Dendritic cell treated with granulocyte-macrophage colony-stimulating factor and Interleukin-4, amounts not matched to agents 40 ng/mL and 50 ng/mL, for 4 days (primary cell): ENCODE measurements around the gene UNC5A.
"Not testable (repeated sequence)": the region's sequence is repeated elsewhere in the genome, so short reads cannot be mapped to it uniquely, and the experiment has no call there.

Experiments used
- H3K27ac Mint-ChIP-seq: one replicate; pipeline ENCODE4 v1.8.0; 2022; ENCODE audit warnings: mild to moderate bottlenecking, mixed read lengths
- H3K27me3 Mint-ChIP-seq: one replicate; pipeline ENCODE4 v1.8.0; 2022; ENCODE audit warnings: mild to moderate bottlenecking, mixed read lengths
- H3K36me3 Mint-ChIP-seq: one replicate; pipeline ENCODE4 v1.8.0; 2022; ENCODE audit warnings: low read depth, mixed read lengths
- H3K4me1 Mint-ChIP-seq: one replicate; pipeline ENCODE4 v1.8.0; 2022; ENCODE audit warnings: low read depth, mixed read lengths
- H3K4me3 Mint-ChIP-seq: one replicate; pipeline ENCODE4 v1.8.0; 2022; ENCODE audit warnings: mild to moderate bottlenecking, moderate library complexity, mixed read lengths
- H3K9me3 Mint-ChIP-seq: one replicate; pipeline ENCODE4 v1.8.0; 2022; ENCODE audit warnings: mixed read lengths
- intact Hi-C: fragments of 100-400 bp; cut with micrococcal nuclease; formaldehyde crosslinking; loops from one replicate; pipeline ENCODE4 v1.15.0; 2022

The UNC5A gene

GRCh38 chr5:176870110-176870591 is 59.8 kb downstream of the UNC5A start:
- H3K36me3 Mint-ChIP-seq: peaks cover 29% of the 10 kb centered on the region
- peaks cover 31% of the 10 kb centered on the region for H3K9me3 Mint-ChIP-seq
- H3K4me1 Mint-ChIP-seq: peaks cover 31% of the 10 kb centered on the region
- peaks cover 45% of the 10 kb centered on the region for H3K27me3 Mint-ChIP-seq
- no peak overlapping the region for H3K27ac Mint-ChIP-seq
- H3K4me3 Mint-ChIP-seq: no peak overlapping the region
- intact Hi-C loops: no loop called here

GRCh38 chr5:176870644-176871043 is 60.3 kb downstream of the UNC5A start:
- Mint-ChIP-seq H3K9me3 (peaks cover 31% of the 10 kb centered on the region), H3K36me3 (peaks cover 29% of the 10 kb centered on the region), H3K27me3 (peaks cover 45% of the 10 kb centered on the region), H3K4me1 (peaks cover 36% of the 10 kb centered on the region)
- H3K4me3 Mint-ChIP-seq, H3K27ac Mint-ChIP-seq, intact Hi-C loops: not testable (repeated sequence)

- Mint-ChIP-seq H3K27ac (peak overlapping the region; percentile 68), H3K4me1 (peaks cover 50% of the 10 kb centered on the region), H3K9me3 (peaks cover 31% of the 10 kb centered on the region), H3K27me3 (peaks cover 39% of the 10 kb centered on the region), H3K36me3 (peaks cover 29% of the 10 kb centered on the region)
- H3K4me3 Mint-ChIP-seq, intact Hi-C loops: not testable (repeated sequence)
Measured at GRCh38 chr5:176872586-176872985, 62.2 kb downstream of the UNC5A start.

GRCh38 chr5:176873011-176873410 is 62.7 kb downstream of the UNC5A start:
- H3K4me3 Mint-ChIP-seq: not testable (repeated sequence)
- H3K27ac Mint-ChIP-seq: peak overlapping the region; percentile 68

GRCh38 chr5:176873541-176874172 is 63.3 kb downstream of the UNC5A start:
- Mint-ChIP-seq H3K9me3 (peaks cover 31% of the 10 kb centered on the region), H3K27me3 (peaks cover 30% of the 10 kb centered on the region), H3K36me3 (peaks cover 32% of the 10 kb centered on the region), H3K4me3 (no peak overlapping the region), H3K27ac (peak overlapping the region; percentile 68), H3K4me1 (peaks cover 50% of the 10 kb centered on the region)
- intact Hi-C loops: no loop called here

More at GRCh38 chr5:176873011-176873410, 62.7 kb downstream of the UNC5A start:
- peaks cover 29% of the 10 kb centered on the region for H3K36me3 Mint-ChIP-seq
- H3K4me1 Mint-ChIP-seq: peaks cover 50% of the 10 kb centered on the region
- H3K9me3 Mint-ChIP-seq: peaks cover 31% of the 10 kb centered on the region
- peaks cover 37% of the 10 kb centered on the region for H3K27me3 Mint-ChIP-seq
- intact Hi-C loops: not testable (repeated sequence)

- H3K27me3 Mint-ChIP-seq: peaks cover 25% of the 10 kb centered on the region
- peaks cover 50% of the 10 kb centered on the region for H3K4me1 Mint-ChIP-seq
- no peak overlapping the region for H3K27ac Mint-ChIP-seq
- intact Hi-C loops: no loop called here
- no peak overlapping the region for H3K4me3 Mint-ChIP-seq
- H3K36me3 Mint-ChIP-seq: peaks cover 37% of the 10 kb centered on the region
- H3K9me3 Mint-ChIP-seq: peaks cover 31% of the 10 kb centered on the region
Measured at GRCh38 chr5:176874198-176874780, 63.9 kb downstream of the UNC5A start.

- Mint-ChIP-seq H3K27me3 (peaks cover 25% of the 10 kb centered on the region), H3K27ac (no peak overlapping the region)
Measured at GRCh38 chr5:176875014-176875550, 64.7 kb downstream of the UNC5A start.

GRCh38 chr5:176875783-176876505 is 65.6 kb downstream of the UNC5A start:
- Mint-ChIP-seq H3K4me3 (no peak overlapping the region), H3K4me1 (peaks cover 41% of the 10 kb centered on the region), H3K27ac (no peak overlapping the region), H3K27me3 (peaks cover 23% of the 10 kb centered on the region), H3K36me3 (peaks cover 47% of the 10 kb centered on the region), H3K9me3 (peaks cover 22% of the 10 kb centered on the region)
- intact Hi-C loops: no loop called here

More at GRCh38 chr5:176875014-176875550, 64.7 kb downstream of the UNC5A start:
- Mint-ChIP-seq H3K4me1 (peaks cover 48% of the 10 kb centered on the region), H3K4me3 (no peak overlapping the region), H3K9me3 (peaks cover 29% of the 10 kb centered on the region), H3K36me3 (peaks cover 43% of the 10 kb centered on the region)
- intact Hi-C loops: no loop called here

GRCh38 chr5:176876506-176877431 is 66.4 kb downstream of the UNC5A start:
- Mint-ChIP-seq H3K4me3 (no peak overlapping the region), H3K27me3 (peaks cover 23% of the 10 kb centered on the region), H3K36me3 (peaks cover 55% of the 10 kb centered on the region), H3K9me3 (peaks cover 22% of the 10 kb centered on the region), H3K27ac (no peak overlapping the region), H3K4me1 (peaks cover 41% of the 10 kb centered on the region)
- intact Hi-C loops: no loop called here

GRCh38 chr5:176877793-176878331 is 67.5 kb downstream of the UNC5A start:
- Mint-ChIP-seq H3K4me1 (peaks cover 40% of the 10 kb centered on the region), H3K9me3 (peaks cover 15% of the 10 kb centered on the region), H3K4me3 (no peak overlapping the region), H3K36me3 (peaks cover 59% of the 10 kb centered on the region), H3K27me3 (peaks cover 23% of the 10 kb centered on the region), H3K27ac (no peak overlapping the region)
- intact Hi-C loops: no loop called here

GRCh38 chr5:176878463-176878862 is 68.1 kb downstream of the UNC5A start:
- intact Hi-C loops: no loop called here
- Mint-ChIP-seq H3K4me1 (peaks cover 40% of the 10 kb centered on the region), H3K27me3 (peaks cover 23% of the 10 kb centered on the region), H3K27ac (peak overlapping the region; percentile 12), H3K4me3 (no peak overlapping the region), H3K9me3 (peaks cover 9% of the 10 kb centered on the region), H3K36me3 (peaks cover 59% of the 10 kb centered on the region)

GRCh38 chr5:176878906-176879662 is 68.7 kb downstream of the UNC5A start:
- Mint-ChIP-seq H3K4me3 (no peak overlapping the region), H3K27me3 (peaks cover 23% of the 10 kb centered on the region), H3K36me3 (peaks cover 59% of the 10 kb centered on the region), H3K4me1 (peaks cover 34% of the 10 kb centered on the region), H3K9me3 (peaks cover 2% of the 10 kb centered on the region), H3K27ac (peak overlapping the region; percentile 12)
- intact Hi-C loops: no loop called here
